ENCODE data around the gene MSX2.
"Not testable (repeated sequence)": the region's sequence is repeated elsewhere in the genome, so short reads cannot be mapped to it uniquely, and the experiment has no call there.

The MSX2 gene

DNA sequence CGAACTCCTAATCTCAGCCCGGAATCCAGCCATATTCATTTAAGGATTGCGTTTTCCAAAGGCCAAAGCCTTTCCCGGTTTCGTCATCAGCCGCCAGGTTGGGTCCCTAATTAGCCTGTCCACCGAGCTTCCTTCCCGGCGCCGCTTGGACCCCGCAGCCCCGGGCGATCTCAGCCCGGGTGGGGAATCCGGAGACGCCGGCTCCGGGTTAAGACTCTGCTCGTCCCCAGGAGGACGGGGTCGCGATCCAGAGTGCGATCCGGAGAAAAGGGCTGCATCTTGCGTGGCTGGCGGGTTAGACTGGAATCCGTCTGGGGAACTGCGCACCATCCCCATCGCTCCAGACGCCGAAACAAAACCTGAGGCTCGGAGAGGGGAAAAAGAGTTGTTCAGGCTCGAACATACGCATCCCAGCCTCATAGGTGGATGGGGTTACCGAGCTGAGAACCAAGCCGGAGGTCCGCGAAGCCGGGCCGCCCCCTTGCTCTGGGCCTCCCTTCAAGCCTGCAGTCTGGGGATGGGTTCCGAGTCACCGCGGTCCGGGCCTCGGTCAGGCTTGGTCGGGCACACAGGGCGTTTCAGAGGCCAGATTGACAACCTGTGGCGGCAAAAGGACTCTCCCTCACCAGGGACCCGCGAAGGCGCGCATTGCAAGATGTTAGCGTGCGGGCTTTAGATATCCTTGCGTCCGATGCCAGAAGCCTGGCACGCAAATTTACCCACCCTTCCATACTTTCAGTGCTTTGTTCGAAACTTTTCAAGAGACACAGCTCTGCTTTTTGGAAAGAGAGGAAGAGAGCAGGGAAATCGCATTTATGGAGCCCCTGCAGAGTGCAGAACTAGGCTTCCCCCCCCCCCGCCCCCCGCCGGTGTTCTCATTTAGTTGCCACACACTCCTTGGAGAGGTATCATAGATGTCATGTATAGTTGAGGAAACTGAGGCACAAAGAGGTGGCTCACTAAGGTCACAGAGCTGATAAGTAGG is 7.9 kb downstream of the MSX2 start:
- in situ Hi-C loops (cut with MboI; ENCODE audit: low sequenced_read_pairs), result no loop called here

DNA sequence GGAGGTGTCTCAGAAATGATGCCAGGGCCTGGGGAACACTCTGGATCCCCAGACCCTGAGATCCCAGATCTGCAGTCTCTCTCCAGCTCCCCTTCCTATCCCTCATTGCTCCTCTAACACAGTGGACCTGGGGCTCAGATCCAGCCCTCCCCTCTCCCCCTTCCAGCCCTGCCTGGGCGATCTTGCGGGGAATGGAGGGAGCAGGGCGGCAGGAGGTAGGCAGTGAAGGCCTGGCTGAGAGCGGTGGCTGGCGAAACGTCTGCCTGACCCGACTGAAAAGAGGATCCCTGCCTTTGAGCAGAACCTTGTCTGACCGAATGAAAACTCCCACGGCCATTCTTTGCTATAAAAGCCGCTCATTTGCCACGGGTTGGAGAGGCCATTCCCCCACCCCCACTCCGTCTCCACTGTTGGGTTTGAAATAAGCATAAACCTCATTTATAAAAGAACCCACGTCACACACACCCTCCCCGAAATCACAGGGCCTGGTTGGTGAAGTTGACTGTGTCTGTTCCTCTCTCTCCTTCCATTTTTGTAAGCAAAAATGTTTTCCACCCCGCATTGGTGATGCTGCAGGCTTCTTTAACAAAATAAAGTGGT is 8.8 kb downstream of the MSX2 start:
- in situ Hi-C loops (cut with MboI; ENCODE audit: low sequenced_read_pairs), result no loop called here

DNA sequence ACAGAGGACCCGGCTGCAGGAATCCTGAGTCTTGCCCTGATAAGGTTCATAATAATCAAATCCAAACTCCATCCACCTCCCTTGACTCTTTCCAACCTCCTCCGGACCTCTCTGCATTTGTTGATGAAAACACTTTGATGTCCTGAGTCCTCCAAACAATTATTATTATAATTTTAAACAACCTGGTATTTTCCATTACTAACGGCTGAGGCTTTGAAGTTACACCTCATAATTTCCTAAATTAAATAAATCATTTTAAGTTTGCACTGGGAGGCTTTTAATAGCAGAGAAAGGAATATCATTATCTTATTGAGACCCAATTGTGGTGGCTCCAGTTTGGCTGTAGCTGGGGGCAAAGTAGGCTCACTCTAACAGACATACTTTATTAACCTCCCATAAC is 9.5 kb downstream of the MSX2 start:
- in situ Hi-C loops (cut with MboI; ENCODE audit: low sequenced_read_pairs), result no loop called here

DNA sequence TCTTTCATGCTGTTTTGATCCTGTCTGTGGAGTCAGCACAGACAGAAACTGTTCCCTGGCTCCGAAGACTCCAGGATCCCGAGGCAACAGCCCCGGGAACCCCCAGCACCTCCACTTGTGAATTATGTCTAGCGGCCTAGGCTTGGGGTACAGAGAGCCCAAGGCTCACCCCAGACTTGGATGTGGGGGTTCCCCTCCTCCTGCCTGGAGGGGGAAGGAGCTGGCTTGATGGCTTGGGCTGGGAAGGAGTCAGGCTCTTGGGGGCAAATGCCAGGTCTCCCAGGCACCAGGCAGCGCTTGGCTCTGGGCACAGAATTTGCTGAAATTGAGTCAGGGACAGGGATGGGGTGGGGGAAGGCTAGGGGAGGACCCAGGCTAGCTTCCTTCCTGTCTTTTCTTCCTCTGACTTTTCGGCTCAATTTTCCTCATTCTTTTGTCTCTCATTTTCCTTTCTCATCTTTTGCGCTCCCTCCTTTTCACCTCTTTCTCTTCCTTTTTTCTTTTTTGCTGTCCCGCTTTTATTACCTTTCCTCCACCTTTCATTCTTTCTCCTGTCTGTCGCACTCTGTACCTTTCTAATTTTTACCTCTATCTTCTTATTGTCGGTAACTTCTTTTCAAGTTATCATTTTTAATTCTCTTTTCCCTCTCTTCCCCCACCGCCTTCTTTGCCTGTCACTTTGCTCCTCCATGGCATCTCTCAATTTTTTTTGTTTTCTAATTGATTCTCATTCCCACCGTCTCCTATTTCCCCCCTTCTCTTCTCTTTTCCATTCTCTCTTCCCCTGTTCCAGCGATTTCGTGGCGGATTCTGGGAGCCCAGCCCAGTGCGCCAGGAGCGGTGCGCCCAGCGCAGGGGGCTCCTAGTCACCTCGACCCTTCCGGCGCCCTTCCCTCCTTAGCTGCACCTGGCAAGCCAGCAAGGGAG is 10.5 kb downstream of the MSX2 start:
- in situ Hi-C loops (cut with MboI; ENCODE audit: low sequenced_read_pairs), result no loop called here

DNA sequence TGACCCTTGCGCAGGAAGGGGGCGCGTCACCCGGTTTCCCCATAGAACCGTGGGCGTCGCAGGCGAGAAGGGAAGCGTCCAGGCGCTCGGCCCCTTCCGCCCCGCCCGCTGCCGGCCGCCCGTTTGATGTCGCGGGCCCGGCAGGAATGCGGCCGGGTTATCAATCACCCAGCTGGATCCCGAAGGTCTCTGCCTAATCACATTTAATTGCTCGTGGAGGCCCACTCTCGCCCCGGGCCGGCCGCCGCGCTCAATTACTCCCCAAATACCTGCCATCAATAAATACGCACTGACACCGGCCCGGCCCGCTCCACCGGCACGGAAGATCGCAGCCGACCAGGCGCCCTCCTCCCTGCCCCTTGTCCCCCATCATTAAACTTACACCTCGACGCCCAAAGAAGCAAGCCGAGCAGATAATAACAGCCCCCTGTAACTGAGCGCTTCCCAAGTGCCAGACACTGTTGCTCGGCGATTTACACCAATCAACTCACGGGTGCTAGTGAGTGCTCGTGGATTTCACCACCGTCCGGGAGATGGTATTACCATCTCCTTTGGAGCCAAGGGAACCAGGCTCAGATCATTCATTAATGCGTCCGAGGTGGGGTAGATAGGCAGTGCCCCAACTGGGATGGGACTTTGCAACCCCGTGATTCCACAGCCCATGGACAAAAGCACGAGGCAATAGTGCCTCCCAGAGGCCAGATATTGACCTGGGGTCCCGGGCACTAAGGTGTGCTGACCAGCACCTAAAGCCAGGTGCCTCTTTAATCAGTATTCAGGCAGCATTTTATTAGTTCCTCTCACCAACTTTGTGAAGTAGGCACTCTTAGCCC is 11.3 kb downstream of the MSX2 start:
- in situ Hi-C loops (cut with MboI; ENCODE audit: low sequenced_read_pairs), result no loop called here

DNA sequence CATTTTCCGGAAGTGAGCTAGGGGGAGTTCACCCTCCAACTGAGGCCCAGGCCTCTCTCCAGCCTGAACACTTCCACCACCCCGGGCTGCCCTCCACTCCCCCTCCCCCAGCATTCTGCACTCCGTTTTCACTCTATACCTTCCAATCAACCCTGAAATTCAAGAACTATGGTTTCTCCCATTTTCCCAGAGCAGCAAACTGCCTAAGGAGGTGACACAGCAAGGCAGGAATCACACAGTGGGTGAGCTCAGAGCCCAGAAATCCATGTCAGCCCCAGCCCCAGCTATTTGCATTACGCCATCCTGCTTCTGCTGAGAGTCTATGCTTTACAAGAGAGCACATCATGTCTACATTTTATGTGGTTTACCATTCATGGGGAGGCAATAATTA is 11.9 kb downstream of the MSX2 start:
- in situ Hi-C loops (cut with MboI; ENCODE audit: low sequenced_read_pairs), result no loop called here

DNA sequence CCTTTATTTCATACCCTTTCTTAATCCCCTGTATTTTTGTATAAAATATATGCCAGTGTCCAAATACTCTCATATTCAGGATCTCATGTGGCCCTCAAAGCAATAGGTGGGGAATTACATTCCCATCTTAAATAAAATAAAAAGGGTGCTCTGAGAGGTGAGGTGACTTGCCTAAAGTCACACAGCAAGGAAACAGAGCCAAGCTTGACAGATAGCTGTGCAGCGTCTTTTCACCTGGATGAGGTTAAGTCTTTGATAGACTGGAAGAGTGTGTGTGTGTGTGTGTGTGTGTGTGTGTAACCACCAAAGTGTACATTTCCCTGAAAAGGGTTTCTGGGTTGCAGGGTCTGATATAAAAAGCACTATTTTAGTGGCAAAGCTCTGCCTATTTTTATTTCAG is 12.4 kb downstream of the MSX2 start:
- in situ Hi-C loops (cut with MboI; ENCODE audit: low sequenced_read_pairs), result no loop called here

DNA sequence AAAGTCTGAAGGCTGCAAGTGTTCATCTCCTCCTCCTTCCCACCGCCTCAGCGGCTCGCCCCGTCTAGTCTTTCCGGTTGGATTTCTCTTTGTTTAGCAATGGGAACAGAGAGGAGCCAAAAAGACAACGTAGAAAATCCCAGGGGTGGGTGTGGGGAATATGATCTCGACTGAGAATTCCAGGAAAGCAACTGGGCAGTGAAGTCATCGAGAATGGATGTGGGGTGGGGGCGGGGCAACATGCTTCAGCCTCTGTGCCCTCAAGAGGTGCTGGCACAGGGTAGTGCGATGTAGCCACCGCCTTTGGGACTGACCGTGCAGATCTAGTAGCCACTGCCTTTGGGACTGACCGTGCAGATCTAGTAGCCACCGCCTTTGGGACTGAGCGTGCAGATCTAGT is 12.9 kb downstream of the MSX2 start:
- in situ Hi-C loops (cut with MboI; ENCODE audit: low sequenced_read_pairs), result no loop called here

DNA sequence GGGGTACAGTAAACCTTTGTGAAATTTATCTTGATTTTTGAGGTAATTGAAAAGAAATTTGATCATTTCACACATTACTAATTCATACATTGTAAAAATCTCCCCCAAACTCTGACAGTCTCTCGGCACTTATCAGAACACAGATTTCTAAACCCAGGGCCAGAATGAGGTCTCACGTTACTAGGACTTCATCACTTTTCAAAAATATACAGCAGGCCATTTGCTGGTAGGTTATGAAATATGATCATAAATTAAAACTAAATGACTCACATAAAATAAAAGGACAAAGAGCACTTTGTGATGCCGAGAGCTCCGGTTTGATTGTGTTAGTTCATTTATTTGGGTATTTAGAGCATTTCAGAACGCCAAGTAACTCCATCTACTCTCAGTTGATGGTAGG is 17.0 kb downstream of the MSX2 start:
- in situ Hi-C loops (cut with MboI; ENCODE audit: low sequenced_read_pairs), result no loop called here

DNA sequence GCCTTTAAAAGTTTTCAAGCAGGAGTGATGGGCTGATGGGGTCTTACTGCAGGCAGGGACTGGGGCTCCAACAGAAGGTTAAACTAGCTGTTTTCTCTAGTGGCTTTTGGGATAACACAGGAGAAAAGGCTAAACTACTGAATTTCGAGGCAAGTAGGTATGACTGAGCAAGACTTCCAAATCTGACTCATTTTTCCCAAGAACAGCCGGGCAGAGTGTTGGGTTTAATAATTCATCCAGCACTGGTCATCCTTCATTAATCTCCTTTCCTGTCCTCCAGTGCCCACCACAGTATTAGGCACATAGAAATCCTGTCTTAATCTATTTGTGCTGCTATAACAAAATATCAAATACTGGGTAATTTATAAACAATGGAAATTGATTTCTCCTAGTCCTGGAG is 20.5 kb downstream of the MSX2 start:
- in situ Hi-C loops (cut with MboI; ENCODE audit: low sequenced_read_pairs), result no loop called here

DNA sequence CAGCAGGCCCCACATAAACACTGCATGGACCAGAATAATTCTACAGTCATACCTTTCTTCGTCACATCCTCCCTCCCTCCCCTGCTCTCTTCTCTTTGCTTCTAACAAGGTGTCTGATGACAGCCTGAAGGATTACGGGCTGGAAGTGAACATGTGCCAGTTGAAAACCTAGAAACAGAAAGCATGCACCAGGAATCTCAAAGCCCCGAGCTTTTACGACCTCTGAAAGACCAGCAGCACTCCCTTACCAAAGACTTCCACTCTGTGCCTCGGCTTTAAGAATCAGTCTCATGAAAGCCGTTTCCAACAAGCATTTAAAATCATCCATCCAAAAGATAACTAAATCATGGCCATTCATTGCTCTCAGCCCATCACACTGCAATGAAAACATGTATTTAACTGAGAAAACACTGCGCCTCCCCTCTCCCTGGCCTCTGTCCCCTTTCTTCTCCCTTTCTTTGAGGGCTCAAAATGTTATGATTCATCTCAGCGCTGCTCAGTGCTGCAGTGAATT is 21.3 kb downstream of the MSX2 start:
- in situ Hi-C loops (cut with MboI; ENCODE audit: low sequenced_read_pairs), result no loop called here

DNA sequence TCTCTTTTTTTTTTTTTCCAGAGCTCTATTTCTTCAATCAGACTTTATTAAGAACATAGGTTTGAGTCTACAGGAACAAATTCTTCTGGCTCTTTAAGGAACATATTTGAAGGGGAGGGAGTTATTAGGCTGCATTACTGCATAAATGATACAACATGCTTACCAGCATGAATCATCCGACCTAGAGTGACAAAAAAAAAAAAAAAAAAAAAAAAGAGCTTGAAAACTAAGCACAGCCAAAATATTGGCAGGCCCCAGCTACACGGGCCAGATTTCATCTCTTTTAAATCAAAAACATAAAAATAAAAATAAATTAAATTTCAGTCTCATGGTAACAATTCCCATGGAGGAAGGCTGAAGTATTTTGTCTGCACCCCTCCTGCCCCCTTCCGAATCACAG is 26.3 kb downstream of the MSX2 start:
- in situ Hi-C loops (cut with MboI; ENCODE audit: low sequenced_read_pairs), result no loop called here

DNA sequence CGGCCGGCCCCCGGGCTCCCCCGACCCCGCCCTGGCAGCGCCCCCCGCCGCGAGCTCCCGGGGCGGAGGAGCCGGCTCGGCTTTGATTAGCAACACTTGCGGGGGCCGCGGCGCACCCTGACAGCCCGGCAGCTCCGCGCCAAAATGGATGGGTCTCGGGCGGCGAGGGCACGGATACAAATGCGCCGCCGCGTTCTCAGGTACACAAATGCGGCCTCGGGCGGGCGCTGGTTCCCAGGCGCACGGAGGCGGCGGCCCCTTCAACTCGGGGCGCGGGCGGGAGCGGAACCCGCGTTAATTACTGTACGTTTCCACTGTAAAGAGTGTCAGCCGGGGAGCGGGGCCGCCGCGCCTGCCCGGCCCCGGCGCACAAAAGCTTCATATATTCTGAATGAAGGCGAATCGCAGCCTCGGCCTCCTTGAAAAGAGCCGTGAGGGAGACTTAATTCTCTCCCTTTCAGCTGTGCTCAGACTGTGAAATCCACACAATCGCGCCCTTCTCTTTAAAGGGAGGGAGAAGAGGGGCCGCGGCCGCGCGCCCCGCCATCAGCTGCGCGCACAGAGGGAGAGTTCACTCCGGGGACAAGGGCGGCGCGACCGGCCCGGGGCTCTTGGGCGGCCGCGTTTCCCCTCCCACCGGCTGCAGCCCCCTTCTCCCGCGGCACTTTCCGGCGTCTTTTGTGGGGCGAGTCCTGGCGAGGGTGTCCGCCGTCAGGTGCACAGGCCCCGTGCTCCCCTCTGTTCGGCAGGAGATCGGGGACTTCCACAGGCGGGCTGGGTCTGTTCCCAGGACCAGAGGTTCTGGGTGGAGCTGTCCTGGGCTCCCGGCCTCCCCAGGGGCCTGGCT is 27.0 kb downstream of the MSX2 start:
- in situ Hi-C loops (cut with MboI; ENCODE audit: low sequenced_read_pairs), result no loop called here

DNA sequence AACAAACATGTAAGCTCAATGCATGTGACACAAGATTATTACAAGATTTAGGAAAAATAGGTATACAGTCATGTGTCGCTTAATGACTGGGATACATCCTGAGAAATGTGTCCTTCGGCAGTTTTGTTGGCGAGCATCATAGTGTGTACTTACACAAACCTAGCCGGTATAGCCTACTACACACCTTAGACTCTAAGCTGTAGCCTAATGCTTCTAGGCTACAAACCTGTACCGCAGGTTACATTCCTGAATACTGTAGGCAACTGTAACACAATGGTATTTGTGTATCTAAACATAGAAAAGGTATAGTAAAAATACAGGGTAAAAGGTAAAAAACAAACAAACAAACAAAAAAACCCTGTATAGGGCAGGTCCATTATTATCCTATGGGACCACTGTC is 27.7 kb downstream of the MSX2 start:
- in situ Hi-C loops (cut with MboI; ENCODE audit: low sequenced_read_pairs), result no loop called here

DNA sequence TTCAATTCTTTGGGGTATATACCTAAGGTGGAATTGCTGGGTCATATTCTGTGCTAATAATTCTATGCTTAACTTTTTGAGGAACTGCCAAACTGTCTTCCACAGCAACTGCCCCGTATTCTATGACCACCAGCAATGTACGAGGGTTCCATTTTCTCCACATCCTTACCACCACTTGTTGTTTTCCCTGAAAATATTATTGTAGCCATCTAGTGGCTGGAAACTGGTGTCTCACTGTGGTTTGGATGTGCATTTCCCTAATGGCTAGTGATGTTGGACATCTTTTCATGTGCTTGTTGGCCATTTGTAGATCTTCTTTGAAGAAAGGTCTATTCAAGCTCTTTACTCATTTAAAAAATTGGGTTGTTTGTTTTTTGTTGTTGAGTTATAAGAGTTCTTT is 30.7 kb downstream of the MSX2 start:
- in situ Hi-C loops (cut with MboI; ENCODE audit: low sequenced_read_pairs), result no loop called here

DNA sequence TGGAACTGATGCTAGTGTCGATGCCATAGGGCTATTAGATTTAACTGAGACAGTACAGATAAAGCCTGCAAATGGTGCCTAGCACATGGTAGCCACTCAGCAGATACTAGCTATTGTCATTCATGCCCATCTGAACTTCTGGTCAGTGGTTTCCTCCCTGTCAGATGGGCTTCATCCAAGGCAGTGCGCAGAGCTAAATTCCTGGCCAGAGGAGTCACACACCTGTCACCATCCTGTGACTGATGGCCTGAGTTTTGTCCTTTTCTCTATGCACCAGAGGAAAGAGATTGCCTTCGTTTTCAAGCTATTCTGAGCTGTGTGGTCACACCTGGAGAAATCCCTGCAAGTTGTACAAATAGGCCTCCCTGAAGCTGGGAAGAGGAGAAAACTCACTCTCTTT is 34.7 kb downstream of the MSX2 start:
- in situ Hi-C loops (cut with MboI; ENCODE audit: low sequenced_read_pairs), result no loop called here

DNA sequence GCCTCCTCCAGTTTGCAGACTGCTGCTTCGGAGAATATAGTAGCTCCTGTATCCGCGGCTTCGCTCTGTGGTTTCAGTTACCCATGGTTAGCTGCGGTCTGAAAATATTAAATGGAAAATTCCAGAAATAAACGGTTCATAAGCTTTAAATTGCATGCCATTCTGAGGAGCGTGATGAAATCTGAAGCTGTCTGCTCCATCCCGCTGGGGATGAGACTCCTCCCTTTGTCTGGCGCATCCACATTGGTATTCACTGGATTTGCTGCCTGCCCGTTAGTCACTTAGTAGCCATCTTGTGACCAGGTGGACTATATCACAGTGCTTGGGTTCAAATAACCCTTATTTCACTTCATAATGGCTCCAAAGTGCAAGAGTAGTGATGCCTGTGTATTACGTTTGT is 36.3 kb downstream of the MSX2 start:
- in situ Hi-C loops (cut with MboI; ENCODE audit: low sequenced_read_pairs), result no loop called here

DNA sequence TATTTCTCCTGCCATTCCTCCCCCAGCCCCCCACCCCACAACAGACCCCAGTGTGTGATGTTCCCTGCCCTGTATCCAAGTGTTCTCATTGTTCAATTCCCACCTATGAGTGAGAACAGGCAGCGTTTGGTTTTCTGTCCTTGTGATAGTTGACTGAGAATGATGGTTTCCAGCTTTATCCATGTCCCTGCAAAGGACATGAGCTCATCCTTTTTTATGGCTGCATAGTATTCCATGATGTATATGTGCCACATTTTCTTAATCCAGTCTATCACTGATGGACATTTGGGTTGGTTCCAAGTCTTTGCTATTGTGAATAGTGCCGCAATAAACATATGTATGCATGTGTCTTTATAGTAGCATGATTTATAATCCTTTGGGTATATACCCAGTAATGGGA is 37.0 kb downstream of the MSX2 start:
- in situ Hi-C loops (cut with MboI; ENCODE audit: low sequenced_read_pairs), result not testable (repeated sequence)

DNA sequence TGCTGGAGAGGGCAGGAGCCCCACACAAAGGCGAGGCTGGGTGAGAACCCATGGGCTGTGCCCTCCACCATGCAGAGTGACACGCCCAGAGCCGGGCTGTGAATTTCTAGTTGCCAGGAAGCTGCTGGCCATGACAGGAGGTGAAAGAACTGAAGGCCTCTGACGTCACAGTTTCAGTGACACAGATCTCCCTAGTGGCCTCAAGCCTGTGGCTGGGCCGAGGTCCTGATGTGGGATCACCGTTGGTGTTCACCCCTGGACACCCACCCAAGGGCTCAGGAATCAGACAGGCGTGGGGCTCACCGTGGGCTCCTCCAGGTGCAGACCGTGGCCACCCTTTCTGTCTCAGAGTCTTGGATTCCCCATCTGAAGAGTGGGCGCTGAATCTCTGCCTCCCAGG is 39.9 kb downstream of the MSX2 start:
- in situ Hi-C loops (cut with MboI; ENCODE audit: low sequenced_read_pairs), result no loop called here

All from HL-60/S4 (cell line).